MCF 10A (cell line): ENCODE data around the gene SERPIND1. TPM values are rescaled to one million over a fixed set of nuclear protein-coding genes. Genes with fewer than 3 reads are reported as not detected.

ENCODE experiments used
- BruUV-seq: library from RNA; stranded (reverse); fragments of 400-500 nt; replicated peaks from 2 replicates; lab custom pipeline; 2021; lab: Mats Ljungman, UMichigan
- CTCF ChIA-PET: fragments of 300-600 bp; sonication (Branson Sonifier 250); formaldehyde crosslinking; extraction: SDS; loops from one replicate; lab custom pipeline; 2021; ENCODE audit warnings: antibody characterized with exemption, inconsistent platforms; lab: Yijun Ruan, JAX
- POLR2A ChIA-PET: fragments of 300-600, 350-650 bp; sonication (Branson Sonifier 250); formaldehyde crosslinking; extraction: SDS; loops from one replicate; lab custom pipeline; 2020; ENCODE audit warnings: antibody characterized with exemption, inconsistent platforms; lab: Yijun Ruan, JAX
- DNase-seq: peaks from one replicate; pipeline ENCODE4 v3.0.0-alpha.2; 2018; ENCODE audit not compliant: unreplicated experiment
- H3K27ac Mint-ChIP-seq: one replicate; pipeline ENCODE4 v1.8.0; 2022; ENCODE audit warnings: mild to moderate bottlenecking, low read depth, mixed read lengths; ENCODE audit not compliant: unreplicated experiment
- H3K27me3 Mint-ChIP-seq: one replicate; pipeline ENCODE4 v1.8.0; 2022; ENCODE audit warnings: mixed read lengths; ENCODE audit not compliant: insufficient read depth, unreplicated experiment
- H3K36me3 Mint-ChIP-seq: one replicate; pipeline ENCODE4 v1.8.0; 2022; ENCODE audit warnings: mild to moderate bottlenecking, moderate library complexity, mixed read lengths; ENCODE audit not compliant: insufficient read depth, unreplicated experiment
- H3K4me1 Mint-ChIP-seq: one replicate; pipeline ENCODE4 v1.8.0; 2022; ENCODE audit warnings: mixed read lengths; ENCODE audit not compliant: insufficient read depth, unreplicated experiment
- H3K4me3 Mint-ChIP-seq: one replicate; pipeline ENCODE4 v1.8.0; 2022; ENCODE audit warnings: mild to moderate bottlenecking, moderate library complexity, mixed read lengths; ENCODE audit not compliant: unreplicated experiment
- H3K9me3 Mint-ChIP-seq: one replicate; pipeline ENCODE4 v1.8.0; 2022; ENCODE audit warnings: mixed read lengths; ENCODE audit not compliant: unreplicated experiment
- intact Hi-C: fragments of 100-400 bp; cut with micrococcal nuclease; formaldehyde crosslinking; loops from 2 replicates; pipeline ENCODE4 v1.14.1; 2022
- total RNA-seq: library from RNA; stranded (reverse); gene quantifications from 2 replicates; pipeline ENCODE4 v1.2.3, GENCODE V29; 2022
- TF ChIP-seq, protein P1 (sequence below): fragments of 200-600 bp; IDR thresholded peaks from one replicate; pipeline ENCODE4 v1.8.0; 2022; ENCODE audit warnings: antibody characterized with exemption, mild to moderate bottlenecking; ENCODE audit not compliant: unreplicated experiment

The SERPIND1 gene
- total RNA-seq, 1 experiment from 2014 or later, result not detected

DNA sequence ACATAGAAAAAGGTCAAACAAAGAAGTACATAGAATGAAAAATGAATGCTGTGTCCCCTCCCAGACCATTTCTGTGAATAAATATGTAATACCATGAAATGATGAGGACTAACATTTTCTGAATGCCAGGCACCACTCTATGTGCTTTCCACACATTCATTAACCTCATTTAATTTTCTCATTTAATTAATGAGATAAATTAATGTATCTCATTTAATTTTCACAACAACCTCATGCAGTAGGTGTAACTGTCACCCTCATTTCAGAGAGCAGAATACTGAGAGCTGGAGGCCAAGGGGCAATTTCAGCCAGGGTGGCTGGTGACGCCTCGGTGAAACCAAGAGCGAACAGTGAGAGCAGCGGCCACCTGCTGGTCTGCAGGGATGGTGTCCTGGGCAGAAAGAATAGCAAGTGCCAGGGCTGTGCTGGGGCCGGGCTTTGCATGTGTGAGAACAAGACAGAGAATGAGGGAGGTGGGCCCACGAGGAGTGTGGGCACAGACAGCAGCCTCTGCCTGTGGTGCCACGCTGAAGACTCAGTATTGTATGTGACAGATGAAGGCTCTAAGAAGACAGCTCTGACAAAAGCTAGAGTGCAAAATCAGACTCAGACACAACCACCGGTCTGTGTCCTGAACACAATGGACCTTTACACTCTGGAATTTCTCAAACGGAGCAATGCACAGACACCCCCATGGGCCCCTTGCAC, 1.8 kb upstream of the SERPIND1 start:
- Mint-ChIP-seq H3K27me3 (no peaks in the 10 kb centered on the region), H3K4me1 (no peaks in the 10 kb centered on the region), H3K36me3 (peaks cover 24% of the 10 kb centered on the region), H3K27ac (no peak overlapping the region), H3K4me3 (no peak overlapping the region), H3K9me3 (no peaks in the 10 kb centered on the region)
- ChIA-PET CTCF (no interaction called here), POLR2A (interaction anchor here (1.1 kb wide), 1 partner anchor 18 kb away, joined by 4 read pairs; no protein-coding TSS in a partner anchor)
- intact Hi-C loops, result no loop called here
- BruUV-seq, result no TSS peak
- TF ChIP-seq, protein P1, sequence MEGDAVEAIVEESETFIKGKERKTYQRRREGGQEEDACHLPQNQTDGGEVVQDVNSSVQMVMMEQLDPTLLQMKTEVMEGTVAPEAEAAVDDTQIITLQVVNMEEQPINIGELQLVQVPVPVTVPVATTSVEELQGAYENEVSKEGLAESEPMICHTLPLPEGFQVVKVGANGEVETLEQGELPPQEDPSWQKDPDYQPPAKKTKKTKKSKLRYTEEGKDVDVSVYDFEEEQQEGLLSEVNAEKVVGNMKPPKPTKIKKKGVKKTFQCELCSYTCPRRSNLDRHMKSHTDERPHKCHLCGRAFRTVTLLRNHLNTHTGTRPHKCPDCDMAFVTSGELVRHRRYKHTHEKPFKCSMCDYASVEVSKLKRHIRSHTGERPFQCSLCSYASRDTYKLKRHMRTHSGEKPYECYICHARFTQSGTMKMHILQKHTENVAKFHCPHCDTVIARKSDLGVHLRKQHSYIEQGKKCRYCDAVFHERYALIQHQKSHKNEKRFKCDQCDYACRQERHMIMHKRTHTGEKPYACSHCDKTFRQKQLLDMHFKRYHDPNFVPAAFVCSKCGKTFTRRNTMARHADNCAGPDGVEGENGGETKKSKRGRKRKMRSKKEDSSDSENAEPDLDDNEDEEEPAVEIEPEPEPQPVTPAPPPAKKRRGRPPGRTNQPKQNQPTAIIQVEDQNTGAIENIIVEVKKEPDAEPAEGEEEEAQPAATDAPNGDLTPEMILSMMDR, result no peak
- no peak for DNase-seq

DNA sequence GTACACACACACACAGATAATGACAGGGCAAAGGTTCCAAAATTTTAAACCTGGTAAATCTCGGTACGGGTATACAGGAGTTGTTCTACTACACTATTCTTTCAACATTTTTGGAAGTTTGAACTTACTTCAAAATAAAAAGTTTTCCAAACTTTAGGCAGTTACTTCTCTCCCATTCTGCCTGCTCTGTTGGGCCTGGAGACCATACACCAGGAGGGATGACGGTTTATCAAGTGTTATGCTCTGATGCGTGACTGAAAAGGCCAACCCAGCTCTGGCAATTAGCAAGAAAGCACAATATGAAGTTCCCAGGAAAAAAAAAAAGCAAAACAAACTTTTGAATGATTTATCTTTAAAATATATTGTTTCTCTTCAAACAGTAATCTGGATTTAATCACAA, 969 bp downstream of the SERPIND1 start:
- TF ChIP-seq, protein P1, result no peak
- Mint-ChIP-seq H3K9me3 (no peaks in the 10 kb centered on the region), H3K27me3 (no peaks in the 10 kb centered on the region), H3K27ac (no peak overlapping the region), H3K4me1 (peaks cover 8% of the 10 kb centered on the region), H3K4me3 (no peak overlapping the region), H3K36me3 (peaks cover 20% of the 10 kb centered on the region)
- ChIA-PET CTCF (interaction anchor here (0.7 kb wide), 1 partner anchor 146 kb away, joined by 3 read pairs; no protein-coding TSS in a partner anchor), POLR2A (no interaction called here)
- no TSS peak for BruUV-seq
- DNase-seq, result no peak
- intact Hi-C loops, result no loop called here

DNA sequence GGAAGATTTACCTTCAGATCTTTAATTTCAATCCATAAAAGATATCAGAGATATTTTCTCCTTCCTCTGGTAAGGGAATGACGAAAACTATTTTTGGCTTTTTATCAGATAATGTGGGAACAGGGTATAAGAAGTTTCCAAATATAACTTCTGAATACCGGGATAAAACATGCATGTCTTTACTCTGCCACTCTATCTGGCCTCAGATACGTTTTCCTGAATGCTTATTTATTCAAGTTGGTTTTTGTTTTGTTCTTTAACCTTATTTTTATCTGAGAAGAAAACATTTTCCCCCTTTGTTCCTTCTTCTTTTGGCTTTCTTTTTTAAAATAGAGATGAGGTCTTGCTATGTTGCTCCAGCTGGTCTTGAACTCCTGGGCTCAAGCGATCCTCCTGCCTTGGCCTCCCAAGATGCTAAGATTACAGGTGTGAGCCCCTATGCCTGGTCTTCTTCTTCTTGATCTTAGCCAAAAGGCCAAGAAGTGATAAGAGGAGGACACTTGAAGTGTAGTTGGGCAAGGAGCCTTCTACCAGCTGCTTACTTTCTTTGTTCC, 1.5 kb downstream of the SERPIND1 start:
- BruUV-seq, result no TSS peak
- Mint-ChIP-seq H3K9me3 (no peaks in the 10 kb centered on the region), H3K36me3 (peaks cover 15% of the 10 kb centered on the region), H3K4me3 (no peak overlapping the region), H3K27me3 (no peaks in the 10 kb centered on the region), H3K27ac (no peak overlapping the region), H3K4me1 (peaks cover 8% of the 10 kb centered on the region)
- ChIA-PET POLR2A (no interaction called here), CTCF (no interaction called here)
- no peak for DNase-seq
- intact Hi-C loops, result no loop called here
- TF ChIP-seq, protein P1, result no peak

DNA sequence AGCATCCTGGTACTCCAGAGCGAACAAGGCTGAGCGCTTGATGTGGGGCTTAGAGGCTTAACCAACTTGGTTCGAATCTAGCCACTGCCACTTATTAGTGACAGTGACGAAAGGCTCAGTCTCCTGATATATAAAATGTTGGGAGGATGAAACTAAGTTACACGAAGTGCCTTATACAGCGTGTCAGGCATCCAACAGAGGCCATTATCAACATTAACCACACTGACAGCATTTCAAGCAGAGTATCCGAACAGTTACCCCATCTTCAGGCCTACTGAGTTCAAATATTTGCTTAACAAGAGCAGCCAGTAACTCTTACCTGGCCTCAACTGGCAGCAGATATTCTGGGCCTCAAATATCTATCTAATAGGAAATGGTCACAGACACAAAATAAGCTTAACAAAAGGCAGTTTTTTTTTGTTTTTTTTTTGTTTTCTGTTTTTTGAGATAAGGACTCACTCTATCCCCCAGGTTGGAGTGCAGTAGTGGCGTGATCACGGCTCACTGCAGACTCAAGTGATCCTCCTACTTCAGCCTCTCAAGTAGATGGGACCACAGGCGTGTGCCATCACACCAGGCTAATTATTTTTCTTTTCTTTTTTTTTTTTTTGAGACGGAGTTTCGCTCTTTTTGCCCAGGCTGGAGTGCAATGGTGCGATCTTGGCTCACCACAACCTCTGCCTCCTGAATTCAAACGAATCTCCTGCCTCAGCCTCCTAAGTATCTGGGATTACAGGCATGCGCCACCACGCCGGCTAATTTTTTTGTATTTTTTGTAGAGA, 2.9 kb downstream of the SERPIND1 start:
- H3K27ac Mint-ChIP-seq, result peak overlapping the region; percentile 92

More for the DNA sequence above, 2.9 kb downstream of the SERPIND1 start:
- Mint-ChIP-seq H3K36me3 (peaks cover 8% of the 10 kb centered on the region), H3K4me1 (peaks cover 8% of the 10 kb centered on the region), H3K4me3 (no peak overlapping the region), H3K9me3 (no peaks in the 10 kb centered on the region), H3K27me3 (no peaks in the 10 kb centered on the region)
- BruUV-seq, result no TSS peak
- DNase-seq, result no peak
- ChIA-PET POLR2A (interaction anchor here (0.9 to 1.2 kb wide), 4 partner anchors 8 to 205 kb away, joined by 3 to 5 read pairs (median 4); partner anchors contain the start of gene LZTR1), CTCF (interaction anchor here (0.7 to 1.3 kb wide), 4 partner anchors 9 to 109 kb away, joined by 3 to 5 read pairs (median 3); no protein-coding TSS in a partner anchor)
- TF ChIP-seq, protein P1, result no peak
- intact Hi-C loops, result no loop called here
